ENCODE results near the gene THAP4.

Gene THAP4

GRCh38 chr2:241638940-241639339 lies 2.0 kb upstream of the THAP4 start:
- Histone ChIP-seq H3K4me1 (peaks cover 18% of the 10 kb centered on the region), H3K36me3 (replicated peaks) (peaks cover 20% of the 10 kb centered on the region), H3K4me3 (peak overlapping the region; percentile 99; the same call in 1 of the 2 replicates), H3K27me3 (ENCODE audit: low read depth) (no peaks in the 10 kb centered on the region), H3K9me3 (peaks cover 8% of the 10 kb centered on the region; the same call in 1 of the 2 replicates)
- DNase-seq (ENCODE audit: low spot score in 2 of 2), result no peak
- in situ Hi-C loops (cut with MboI; ENCODE audit: low sequenced_read_pairs), result no loop called here

- no peak for DNase-seq (ENCODE audit: low spot score in 2 of 2)
- Histone ChIP-seq H3K27me3 (ENCODE audit: low read depth) (no peaks in the 10 kb centered on the region), H3K4me1 (peaks cover 18% of the 10 kb centered on the region), H3K9me3 (peaks cover 8% of the 10 kb centered on the region; the same call in 1 of the 2 replicates), H3K36me3 (replicated peaks) (peaks cover 26% of the 10 kb centered on the region), H3K4me3 (peak overlapping the region; percentile 99)
- in situ Hi-C loops (cut with MboI; ENCODE audit: low sequenced_read_pairs), result no loop called here
Observed at GRCh38 chr2:241637795-241638660, 1.1 kb upstream of the THAP4 start.

- peak overlapping the region; percentile 99 for H3K4me3 ChIP-seq
- no peaks in the 10 kb centered on the region for H3K27me3 ChIP-seq (ENCODE audit: low read depth)
- H3K9me3 ChIP-seq, result peaks cover 8% of the 10 kb centered on the region; the same call in 1 of the 2 replicates
- in situ Hi-C loops (cut with MboI; ENCODE audit: low sequenced_read_pairs), result no loop called here
- DNase-seq (ENCODE audit: low spot score in 2 of 2), result peak; percentile 4 to 54
- H3K4me1 ChIP-seq, result peaks cover 13% of the 10 kb centered on the region
- peaks cover 39% of the 10 kb centered on the region for H3K36me3 ChIP-seq (replicated peaks)
Observed at GRCh38 chr2:241636182-241637017, 558 bp downstream of the THAP4 start.

GRCh38 chr2:241635756-241636155 lies 1.2 kb downstream of the THAP4 start:
- Histone ChIP-seq H3K27me3 (ENCODE audit: low read depth) (no peaks in the 10 kb centered on the region), H3K4me3 (peak overlapping the region; percentile 99)

GRCh38 chr2:241633561-241633960 lies 3.4 kb downstream of the THAP4 start:
- Histone ChIP-seq H3K9me3 (no peaks in the 10 kb centered on the region), H3K4me1 (peaks cover 12% of the 10 kb centered on the region), H3K36me3 (replicated peaks) (peaks cover 41% of the 10 kb centered on the region), H3K27me3 (ENCODE audit: low read depth) (no peaks in the 10 kb centered on the region), H3K4me3 (no peak overlapping the region)
- DNase-seq (ENCODE audit: low spot score in 2 of 2), result no peak
- in situ Hi-C loops (cut with MboI; ENCODE audit: low sequenced_read_pairs), result no loop called here

More at GRCh38 chr2:241635756-241636155, 1.2 kb downstream of the THAP4 start:
- DNase-seq (ENCODE audit: low spot score in 2 of 2), result peak in 1 of 2 experiments; percentile 29
- in situ Hi-C loops (cut with MboI; ENCODE audit: low sequenced_read_pairs), result no loop called here
- Histone ChIP-seq H3K4me1 (peaks cover 13% of the 10 kb centered on the region), H3K36me3 (replicated peaks) (peaks cover 46% of the 10 kb centered on the region), H3K9me3 (peaks cover 8% of the 10 kb centered on the region; the same call in 1 of the 2 replicates)

GRCh38 chr2:241632478-241633325 lies 4.3 kb downstream of the THAP4 start:
- in situ Hi-C loops (cut with MboI; ENCODE audit: low sequenced_read_pairs), result no loop called here
- peaks cover 7% of the 10 kb centered on the region for H3K4me1 ChIP-seq

GRCh38 chr2:241629762-241630435 lies 7.1 kb downstream of the THAP4 start:
- H3K9me3 ChIP-seq, result no peaks in the 10 kb centered on the region
- no peaks in the 10 kb centered on the region; the same call in 1 of the 2 replicates for H3K4me1 ChIP-seq
- in situ Hi-C loops (cut with MboI; ENCODE audit: low sequenced_read_pairs), result no loop called here
- no peaks in the 10 kb centered on the region for H3K27me3 ChIP-seq (ENCODE audit: low read depth)
- no peak for DNase-seq (ENCODE audit: low spot score in 2 of 2)
- H3K4me3 ChIP-seq, result no peak overlapping the region
- peaks cover 51% of the 10 kb centered on the region for H3K36me3 ChIP-seq (replicated peaks)

More at GRCh38 chr2:241632478-241633325, 4.3 kb downstream of the THAP4 start:
- Histone ChIP-seq H3K36me3 (replicated peaks) (peaks cover 41% of the 10 kb centered on the region), H3K27me3 (ENCODE audit: low read depth) (no peaks in the 10 kb centered on the region), H3K9me3 (no peaks in the 10 kb centered on the region), H3K4me3 (no peak overlapping the region)
- no peak for DNase-seq (ENCODE audit: low spot score in 2 of 2)

- DNase-seq (ENCODE audit: low spot score in 2 of 2), result no peak
- Histone ChIP-seq H3K36me3 (replicated peaks) (peaks cover 42% of the 10 kb centered on the region), H3K9me3 (no peaks in the 10 kb centered on the region), H3K27me3 (ENCODE audit: low read depth) (no peaks in the 10 kb centered on the region), H3K4me3 (no peak overlapping the region), H3K4me1 (no peaks in the 10 kb centered on the region)
- in situ Hi-C loops (cut with MboI; ENCODE audit: low sequenced_read_pairs), result no loop called here
Observed at GRCh38 chr2:241627675-241628074, 9.3 kb downstream of the THAP4 start.

- in situ Hi-C loops (cut with MboI; ENCODE audit: low sequenced_read_pairs), result no loop called here
Observed at GRCh38 chr2:241620419-241620769, 16.6 kb downstream of the THAP4 start.

GRCh38 chr2:241619597-241620418 lies 17.1 kb downstream of the THAP4 start:
- Histone ChIP-seq H3K4me3 (no peak overlapping the region), H3K9me3 (no peaks in the 10 kb centered on the region), H3K4me1 (no peaks in the 10 kb centered on the region), H3K36me3 (replicated peaks) (peaks cover 4% of the 10 kb centered on the region), H3K27me3 (ENCODE audit: low read depth) (no peaks in the 10 kb centered on the region)
- DNase-seq (ENCODE audit: low spot score in 2 of 2), result no peak
- in situ Hi-C loops (cut with MboI; ENCODE audit: low sequenced_read_pairs), result no loop called here

More at GRCh38 chr2:241620419-241620769, 16.6 kb downstream of the THAP4 start:
- H3K9me3 ChIP-seq, result no peaks in the 10 kb centered on the region
- DNase-seq (ENCODE audit: low spot score in 2 of 2), result no peak
- H3K27me3 ChIP-seq (ENCODE audit: low read depth), result no peaks in the 10 kb centered on the region
- H3K4me3 ChIP-seq, result no peak overlapping the region
- H3K36me3 ChIP-seq (replicated peaks), result peaks cover 4% of the 10 kb centered on the region
- no peaks in the 10 kb centered on the region for H3K4me1 ChIP-seq

- peaks cover 2% of the 10 kb centered on the region; the same call in 1 of the 2 replicates for H3K36me3 ChIP-seq (replicated peaks)
- no peak overlapping the region for H3K4me3 ChIP-seq
- in situ Hi-C loops (cut with MboI; ENCODE audit: low sequenced_read_pairs), result no loop called here
- H3K4me1 ChIP-seq, result no peaks in the 10 kb centered on the region
- no peaks in the 10 kb centered on the region for H3K9me3 ChIP-seq
- no peaks in the 10 kb centered on the region for H3K27me3 ChIP-seq (ENCODE audit: low read depth)
- DNase-seq (ENCODE audit: low spot score in 2 of 2), result no peak
Observed at GRCh38 chr2:241618829-241619228, 18.1 kb downstream of the THAP4 start.

- DNase-seq (ENCODE audit: low spot score in 2 of 2), result no peak
- Histone ChIP-seq H3K9me3 (no peaks in the 10 kb centered on the region), H3K27me3 (ENCODE audit: low read depth) (no peaks in the 10 kb centered on the region), H3K36me3 (replicated peaks) (no peaks in the 10 kb centered on the region; the same call in 1 of the 2 replicates), H3K4me1 (no peaks in the 10 kb centered on the region), H3K4me3 (no peak overlapping the region)
- in situ Hi-C loops (cut with MboI; ENCODE audit: low sequenced_read_pairs), result no loop called here
Observed at GRCh38 chr2:241618296-241618805, 18.6 kb downstream of the THAP4 start.
